Fibroblast of lung (primary cell): ENCODE measurements around the gene NEMP2. TPM values are rescaled to one million over a fixed set of nuclear protein-coding genes. Genes with fewer than 3 reads are reported as not detected.

ENCODE experiments used
- DNase-seq, 2 donors: peaks; one replicate each; pipeline versions ENCODE4 v3.0.0 to v3.0.0-alpha.2; 2010; ENCODE audit warnings: low read depth in 2 of 2
- H2AFZ ChIP-seq: 2 replicates; pipeline ENCODE4 v1.5.1; 2012; ENCODE audit warnings: low read length, control low read depth, inconsistent platforms
- H3K27ac ChIP-seq: 2 replicates; pipeline ENCODE4 v1.5.1; 2011; ENCODE audit warnings: low read length, control low read depth; ENCODE audit not compliant: insufficient read depth
- H3K27me3 ChIP-seq: 2 replicates; pipeline ENCODE4 v1.5.1; 2011; ENCODE audit warnings: mild to moderate bottlenecking, low read length; ENCODE audit not compliant: control insufficient read depth, insufficient read depth
- H3K36me3 ChIP-seq: 2 replicates; pipeline ENCODE4 v1.5.1; 2011; ENCODE audit warnings: low read length; ENCODE audit not compliant: control insufficient read depth, insufficient read depth
- H3K4me1 ChIP-seq: 2 replicates; pipeline ENCODE4 v1.5.1; 2011; ENCODE audit warnings: low read length; ENCODE audit not compliant: control insufficient read depth, insufficient read depth; ENCODE audit errors: extremely low read depth
- H3K4me2 ChIP-seq: 2 replicates; pipeline ENCODE4 v1.5.1; 2011; ENCODE audit warnings: low read length, control low read depth; ENCODE audit not compliant: insufficient read depth; ENCODE audit errors: extremely low read depth
- H3K4me3 ChIP-seq, 4 experiments: fragments of 200-600 bp in 1 of 4; sonication (generic) in 1 of 4; replicated peaks in 1 of 4; 2 replicates each; pipeline ENCODE4 v1.5.1; 2011 to 2016; ENCODE audit warnings: low read length in 4 of 4, low read depth in 3 of 4, mild to moderate bottlenecking in 3 of 4, control low read depth in 2 of 4, inconsistent platforms in 1 of 4, mixed read lengths in 1 of 4; ENCODE audit not compliant: insufficient read depth in 1 of 4; ENCODE audit errors: control extremely low read depth in 1 of 4
- H3K79me2 ChIP-seq: 2 replicates; pipeline ENCODE4 v1.5.1; 2012; ENCODE audit warnings: mild to moderate bottlenecking, low read length, inconsistent platforms; ENCODE audit not compliant: control insufficient read depth, insufficient read depth
- H3K9ac ChIP-seq: 2 replicates; pipeline ENCODE4 v1.5.1; 2011; ENCODE audit warnings: mild to moderate bottlenecking, low read length, control low read depth; ENCODE audit not compliant: insufficient read depth
- H3K9me3 ChIP-seq: 2 replicates; pipeline ENCODE4 v1.5.1; 2012; ENCODE audit warnings: low read depth, low read length; ENCODE audit not compliant: control insufficient read depth, insufficient read depth
- H4K20me1 ChIP-seq: 2 replicates; pipeline ENCODE4 v1.5.1; 2011; ENCODE audit warnings: low read length; ENCODE audit not compliant: control insufficient read depth, insufficient read depth; ENCODE audit errors: extremely low read depth
- EZH2 ChIP-seq: IDR thresholded peaks from 2 replicates; pipeline ENCODE4 v1.5.1; 2012; ENCODE audit warnings: low read length, control low read depth, mild to moderate bottlenecking; ENCODE audit errors: missing control alignments
- polyA plus RNA-seq, 2 donors: library from polyadenylated mRNA; depleted of rRNA in 1 of 2; stranded (reverse) in 1 of 2; unstranded in 1 of 2; fragments of >200 nt; gene quantifications; 2 replicates each; pipeline ENCODE4 v1.2.1, GENCODE V29; 2011 to 2012; ENCODE audit warnings: missing spikeins in 1 of 2
- total RNA-seq: library from RNA; depleted of rRNA; stranded (reverse); fragments of >200 nt; gene quantifications from 2 replicates; pipeline ENCODE4 v1.2.1, GENCODE V29; 2014
- TF ChIP-seq, protein P1 (sequence below), 2 donors: IDR thresholded peaks in 1 of 2; conservative IDR thresholded peaks in 1 of 2; 1 replicate in 1 of 2; 2 replicates in 1 of 2; pipeline ENCODE4 v1.5.1; 2011 to 2012; ENCODE audit warnings: low read length in 2 of 2, control low read depth in 1 of 2, inconsistent platforms in 1 of 2, low read depth in 1 of 2, mild to moderate bottlenecking in 1 of 2

The NEMP2 gene
- total and polyA plus RNA-seq, 2 donors (not counting 1 experiment from before 2014, with no cell fraction given) = 5.5 to 6.3 TPM

DNA sequence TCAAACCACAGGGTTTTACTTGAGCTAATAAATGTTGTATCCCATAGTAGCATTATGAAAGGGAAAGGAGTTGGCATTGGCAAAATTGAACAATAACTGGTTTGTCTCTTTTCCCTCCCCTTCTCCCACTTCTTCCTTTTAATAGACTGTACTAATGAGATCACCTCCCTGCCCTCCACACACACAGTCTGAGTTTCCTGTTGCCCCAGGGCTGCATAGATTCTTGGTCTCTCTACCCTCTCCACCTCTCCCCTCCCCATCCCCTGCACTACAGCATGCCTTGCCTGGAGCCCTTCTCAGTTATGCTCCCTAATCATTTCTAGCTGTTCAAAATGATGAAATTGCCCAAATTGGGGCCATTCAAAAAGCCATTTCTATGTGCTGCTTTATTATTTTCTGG lies 37.2 kb upstream of the NEMP2 start:
- no peak overlapping the region for H3K4me2 ChIP-seq
- no peak for TF ChIP-seq EZH2
- TF ChIP-seq, protein P1, sequence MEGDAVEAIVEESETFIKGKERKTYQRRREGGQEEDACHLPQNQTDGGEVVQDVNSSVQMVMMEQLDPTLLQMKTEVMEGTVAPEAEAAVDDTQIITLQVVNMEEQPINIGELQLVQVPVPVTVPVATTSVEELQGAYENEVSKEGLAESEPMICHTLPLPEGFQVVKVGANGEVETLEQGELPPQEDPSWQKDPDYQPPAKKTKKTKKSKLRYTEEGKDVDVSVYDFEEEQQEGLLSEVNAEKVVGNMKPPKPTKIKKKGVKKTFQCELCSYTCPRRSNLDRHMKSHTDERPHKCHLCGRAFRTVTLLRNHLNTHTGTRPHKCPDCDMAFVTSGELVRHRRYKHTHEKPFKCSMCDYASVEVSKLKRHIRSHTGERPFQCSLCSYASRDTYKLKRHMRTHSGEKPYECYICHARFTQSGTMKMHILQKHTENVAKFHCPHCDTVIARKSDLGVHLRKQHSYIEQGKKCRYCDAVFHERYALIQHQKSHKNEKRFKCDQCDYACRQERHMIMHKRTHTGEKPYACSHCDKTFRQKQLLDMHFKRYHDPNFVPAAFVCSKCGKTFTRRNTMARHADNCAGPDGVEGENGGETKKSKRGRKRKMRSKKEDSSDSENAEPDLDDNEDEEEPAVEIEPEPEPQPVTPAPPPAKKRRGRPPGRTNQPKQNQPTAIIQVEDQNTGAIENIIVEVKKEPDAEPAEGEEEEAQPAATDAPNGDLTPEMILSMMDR (conservative IDR thresholded peaks at IDR 0.05 in 1 of 2, IDR thresholded peaks at IDR 0.05 in 1 of 2; ENCODE audit: low read depth in 1 of 2, low read length in 2 of 2) = no peak
- H3K9ac ChIP-seq = no peak overlapping the region
- DNase-seq = no peak
- no peaks in the 10 kb centered on the region for H3K36me3 ChIP-seq
- H3K27me3 ChIP-seq = no peaks in the 10 kb centered on the region
- H3K27ac ChIP-seq = no peak overlapping the region
- no peaks in the 10 kb centered on the region for H3K4me1 ChIP-seq
- H3K79me2 ChIP-seq = no peaks in the 10 kb centered on the region
- no peaks in the 10 kb centered on the region for H4K20me1 ChIP-seq
- H3K4me3 ChIP-seq = no peak overlapping the region
- no peaks in the 10 kb centered on the region for H3K9me3 ChIP-seq
- no peak overlapping the region for H2AFZ ChIP-seq

DNA sequence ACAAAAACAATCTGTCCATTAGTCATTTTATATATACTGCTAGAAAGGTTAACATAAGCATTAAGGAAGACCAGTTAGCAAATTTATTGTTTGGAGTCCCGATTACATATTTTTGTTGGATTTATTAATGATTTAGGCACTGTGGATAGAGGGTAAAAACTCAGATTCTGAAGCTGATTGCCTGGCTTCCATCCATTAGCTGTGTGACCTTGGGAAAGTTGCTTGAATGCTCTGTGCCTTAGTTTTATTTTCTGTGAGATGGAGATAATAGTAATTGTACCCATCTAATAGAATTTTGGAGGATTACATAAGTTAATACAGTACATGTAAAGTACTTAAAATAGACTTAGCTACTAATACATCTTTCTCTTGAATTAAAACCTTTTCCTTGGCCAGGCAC lies 36.3 kb upstream of the NEMP2 start:
- Histone ChIP-seq H3K79me2 (no peaks in the 10 kb centered on the region), H3K27ac (no peak overlapping the region), H3K9me3 (no peaks in the 10 kb centered on the region), H3K4me2 (no peak overlapping the region), H2AFZ (no peak overlapping the region), H3K27me3 (no peaks in the 10 kb centered on the region), H3K9ac (no peak overlapping the region), H4K20me1 (no peaks in the 10 kb centered on the region), H3K4me1 (no peaks in the 10 kb centered on the region), H3K4me3 (no peak overlapping the region), H3K36me3 (no peaks in the 10 kb centered on the region)
- TF ChIP-seq, protein P1 (conservative IDR thresholded peaks at IDR 0.05 in 1 of 2, IDR thresholded peaks at IDR 0.05 in 1 of 2; ENCODE audit: low read depth in 1 of 2, low read length in 2 of 2) = no peak
- TF ChIP-seq EZH2 = no peak
- DNase-seq = no peak

DNA sequence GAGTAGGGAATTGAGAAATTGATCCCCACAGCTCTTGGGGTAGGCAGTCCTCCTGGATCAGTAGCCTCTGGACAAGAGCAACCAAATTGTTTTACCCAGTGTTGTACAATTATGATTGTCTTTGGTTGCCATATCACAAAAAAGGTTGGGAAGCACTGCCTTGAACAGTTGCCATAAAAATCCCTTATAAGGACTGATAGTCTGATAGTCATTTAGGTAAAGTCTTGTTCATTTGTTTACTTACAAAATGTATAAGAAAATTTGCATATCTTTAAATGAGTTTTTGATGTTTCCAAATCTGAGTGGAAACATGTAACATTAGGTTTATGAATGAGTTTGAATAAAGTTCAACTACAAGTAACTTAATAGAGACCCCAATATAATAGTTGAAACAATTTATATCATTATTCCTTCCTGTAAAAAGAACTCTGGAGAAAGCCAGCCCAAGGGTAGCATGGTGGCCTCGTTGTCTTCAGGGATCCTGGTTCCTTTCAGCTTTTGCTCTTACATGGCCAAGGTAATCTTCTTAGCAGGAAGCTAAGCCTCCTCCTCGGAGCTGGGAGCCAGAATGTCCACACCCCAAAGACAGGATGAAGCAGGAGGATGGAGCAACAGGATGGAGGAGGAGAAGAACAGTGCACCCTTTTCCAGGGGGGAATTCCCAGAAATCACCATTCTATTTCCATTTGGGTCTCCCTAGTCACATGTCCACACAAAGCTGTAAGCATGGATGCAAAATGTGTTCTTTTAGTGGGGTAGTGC lies 35.7 kb upstream of the NEMP2 start:
- Histone ChIP-seq H3K4me1 (no peaks in the 10 kb centered on the region), H4K20me1 (no peaks in the 10 kb centered on the region), H3K9ac (no peak overlapping the region), H3K36me3 (no peaks in the 10 kb centered on the region), H3K27me3 (no peaks in the 10 kb centered on the region), H2AFZ (no peak overlapping the region), H3K4me2 (no peak overlapping the region), H3K27ac (no peak overlapping the region), H3K4me3 (no peak overlapping the region), H3K79me2 (no peaks in the 10 kb centered on the region), H3K9me3 (no peaks in the 10 kb centered on the region)
- no peak for DNase-seq
- TF ChIP-seq EZH2 = no peak
- TF ChIP-seq, protein P1 (conservative IDR thresholded peaks at IDR 0.05 in 1 of 2, IDR thresholded peaks at IDR 0.05 in 1 of 2; ENCODE audit: low read depth in 1 of 2, low read length in 2 of 2) = no peak
